ENCODE data around the gene ENTPD3. TPM values are rescaled to one million over a fixed set of nuclear protein-coding genes. Genes with fewer than 3 reads are reported as not detected.

The ENTPD3 gene, protein sequence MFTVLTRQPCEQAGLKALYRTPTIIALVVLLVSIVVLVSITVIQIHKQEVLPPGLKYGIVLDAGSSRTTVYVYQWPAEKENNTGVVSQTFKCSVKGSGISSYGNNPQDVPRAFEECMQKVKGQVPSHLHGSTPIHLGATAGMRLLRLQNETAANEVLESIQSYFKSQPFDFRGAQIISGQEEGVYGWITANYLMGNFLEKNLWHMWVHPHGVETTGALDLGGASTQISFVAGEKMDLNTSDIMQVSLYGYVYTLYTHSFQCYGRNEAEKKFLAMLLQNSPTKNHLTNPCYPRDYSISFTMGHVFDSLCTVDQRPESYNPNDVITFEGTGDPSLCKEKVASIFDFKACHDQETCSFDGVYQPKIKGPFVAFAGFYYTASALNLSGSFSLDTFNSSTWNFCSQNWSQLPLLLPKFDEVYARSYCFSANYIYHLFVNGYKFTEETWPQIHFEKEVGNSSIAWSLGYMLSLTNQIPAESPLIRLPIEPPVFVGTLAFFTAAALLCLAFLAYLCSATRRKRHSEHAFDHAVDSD
- total RNA-seq: 17.8 TPM

DNA sequence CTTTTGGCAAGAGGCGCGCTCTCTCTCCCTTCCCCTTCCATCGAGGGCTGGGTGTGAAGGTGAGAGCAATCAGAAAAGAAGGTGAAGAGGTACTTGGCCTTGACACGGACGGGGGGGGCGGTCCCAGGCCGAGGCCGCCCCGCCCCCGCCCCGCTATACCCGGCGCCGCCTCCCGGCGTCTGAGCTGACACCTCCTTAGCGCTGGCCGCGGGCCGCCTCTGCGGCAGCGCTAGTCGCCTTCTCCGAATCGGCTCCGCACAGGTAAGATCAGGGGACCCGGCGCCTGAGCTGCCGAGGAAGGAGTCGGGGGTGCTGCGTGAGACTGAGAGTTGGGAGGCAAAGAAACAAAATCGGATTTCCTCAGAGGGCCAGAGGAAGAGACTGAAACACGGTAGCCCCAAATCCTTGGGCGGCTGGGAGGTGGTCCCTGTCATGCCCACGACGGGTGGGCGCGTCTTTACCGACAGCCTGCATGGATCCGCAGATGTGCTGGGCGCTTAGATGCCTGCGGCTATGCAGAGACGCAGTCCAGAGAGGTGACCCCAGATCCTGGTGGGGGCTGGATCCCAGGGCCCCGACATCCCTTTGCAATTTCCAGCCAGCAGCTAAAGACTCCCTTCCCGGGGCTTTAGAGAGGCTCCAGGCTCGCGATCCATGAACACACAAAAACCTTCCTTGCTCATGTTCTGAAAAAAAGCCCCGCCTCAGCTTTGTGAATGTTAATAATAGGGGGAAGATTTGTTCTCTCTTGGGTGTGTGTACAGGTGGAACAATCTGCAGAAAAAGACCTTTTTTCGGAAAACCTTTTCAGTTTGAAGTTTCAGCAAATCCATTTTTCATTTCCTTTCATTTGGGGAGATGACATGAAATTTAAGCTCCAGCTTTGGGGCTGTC is at the start of gene ENTPD3:
TSS of gene ENTPD3 (plus strand) at position 184 of the 894 bp plus-strand sequence. CDS start 874 bp downstream, outside the sequence.

DNA sequence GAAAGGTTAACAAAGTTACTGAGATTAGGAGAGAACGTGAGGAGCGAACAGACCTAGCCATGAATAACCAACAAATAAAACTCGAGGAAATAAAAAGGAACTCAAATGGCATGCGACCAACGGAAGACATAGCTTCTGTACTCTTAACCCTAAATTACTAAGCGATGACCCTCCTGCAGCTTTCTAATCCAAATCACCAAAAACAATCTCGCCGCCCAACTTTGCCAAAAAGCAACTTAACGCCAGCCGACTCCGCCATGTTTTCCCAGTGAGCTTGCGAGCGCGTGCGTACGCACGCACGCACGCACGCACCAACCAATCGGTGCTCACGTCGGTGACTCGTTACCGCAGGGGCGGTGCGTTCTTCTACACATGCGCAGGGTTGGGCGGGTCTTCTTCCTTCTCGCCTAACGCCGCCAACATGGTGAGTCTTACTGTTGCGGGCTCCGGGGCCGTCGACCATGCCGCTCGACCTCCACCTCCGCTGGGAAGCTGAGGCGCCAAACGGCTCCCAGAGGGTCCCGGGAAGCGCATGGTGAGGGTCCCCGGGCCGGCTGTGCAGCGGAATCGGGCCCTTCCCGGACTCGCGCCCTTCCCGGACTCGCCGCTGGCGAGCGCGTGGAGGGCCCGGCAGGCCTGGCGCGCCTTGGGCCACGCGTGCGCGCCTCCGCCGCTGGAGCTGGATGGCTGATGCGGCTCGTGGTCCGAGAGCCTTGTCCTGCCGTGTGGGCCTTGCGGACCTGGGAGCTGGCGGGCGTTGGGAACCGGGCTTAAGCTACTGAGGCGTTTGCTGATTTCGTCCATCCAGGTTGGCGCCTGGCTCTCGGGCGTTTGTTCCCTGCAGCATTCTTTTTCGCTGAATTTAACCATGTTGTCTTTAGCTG is 70.2 kb downstream of the ENTPD3 start, which contains the start of gene RPL14:
TSS of gene RPL14 (plus strand) at position 400 of the 884 bp plus-strand sequence. CDS start at position 533, 133 bp downstream.

DNA sequence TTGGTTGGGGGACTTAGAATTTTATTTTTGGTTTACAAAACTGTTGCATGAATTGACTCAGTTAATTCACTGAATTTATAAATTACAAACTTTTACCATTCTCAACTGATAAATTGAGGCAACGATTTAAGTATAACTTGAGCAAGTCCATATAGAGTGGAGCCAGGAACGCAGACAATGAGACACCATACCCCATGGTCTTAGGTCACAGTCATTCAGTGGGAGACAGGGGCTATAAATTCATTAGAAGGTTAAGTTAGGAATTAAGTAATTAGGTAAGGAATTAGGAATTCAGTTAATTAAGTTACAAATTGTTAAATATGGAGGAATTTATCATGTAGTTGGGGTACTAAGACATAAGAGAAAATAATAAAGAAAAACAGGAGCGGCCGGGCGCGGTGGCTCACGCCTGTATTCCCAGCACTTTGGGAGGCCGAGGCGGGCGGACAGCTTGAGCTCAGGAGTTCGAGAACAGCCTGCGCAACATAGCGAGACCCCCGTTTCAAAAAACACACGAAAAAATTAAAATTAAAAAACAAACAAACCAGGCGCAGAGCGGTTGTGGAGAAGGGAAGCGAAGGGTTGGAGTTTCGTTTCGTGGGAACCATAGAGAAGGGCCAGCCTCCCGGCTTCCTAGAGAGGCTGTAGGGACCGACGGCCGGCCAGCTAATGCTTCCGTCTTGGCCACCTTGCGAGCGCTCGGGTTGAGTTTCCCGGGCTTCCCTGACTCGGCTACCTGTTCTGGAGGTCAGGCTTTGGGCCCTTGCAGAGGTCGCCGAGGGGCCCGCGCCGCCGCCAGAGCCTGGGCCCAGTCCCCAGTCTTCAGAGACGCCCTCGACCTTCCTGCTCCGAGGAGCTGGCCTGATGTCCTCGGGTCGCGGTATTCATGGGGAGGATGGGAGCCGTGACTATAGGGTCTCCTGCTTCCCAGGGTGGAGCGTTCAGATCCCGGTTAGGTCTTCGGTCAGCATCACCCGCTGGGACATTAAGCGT is 89.8 kb downstream of the ENTPD3 start, which contains the start of gene ZNF619:
TSS of gene ZNF619 (plus strand) at position 645 of the 993 bp plus-strand sequence. CDS start 858 bp downstream, outside the sequence.

Other genes with a start within 250 kb of the ENTPD3 start
- gene EIF1B, start 77.5 kb upstream of the ENTPD3 start, total RNA-seq: 40.1 TPM
- 117 TPM for gene RPL14, start 70.2 kb downstream of the ENTPD3 start, total RNA-seq
- 6.2 TPM for gene ZNF619, start 89.9 kb downstream of the ENTPD3 start, total RNA-seq
- 16.4 TPM for gene ZNF620, start 118.9 kb downstream of the ENTPD3 start, total RNA-seq
- gene ZNF621, start 137.8 kb downstream of the ENTPD3 start, total RNA-seq: 15.5 TPM